ENCODE measurements around the gene C16orf92.
A peak's percentile ranks its signal among the peaks of the same experiment; 100 is the strongest.

C16orf92 gene

GRCh38 chr16:30067584-30067916 lies 44.6 kb downstream of the C16orf92 start:
- Mint-ChIP-seq H3K27ac (peak overlapping the region; percentile 68), H3K4me3 (peak overlapping the region; percentile 100), H3K9me3 (no peaks in the 10 kb centered on the region), H3K27me3 (no peaks in the 10 kb centered on the region), H3K36me3 (peaks cover 12% of the 10 kb centered on the region), H3K4me1 (peaks cover 34% of the 10 kb centered on the region)

GRCh38 chr16:30068333-30068732 lies 45.3 kb downstream of the C16orf92 start:
- Mint-ChIP-seq H3K4me3 (peak overlapping the region; percentile 74), H3K9me3 (no peaks in the 10 kb centered on the region), H3K27me3 (no peaks in the 10 kb centered on the region), H3K27ac (peak overlapping the region; percentile 87), H3K36me3 (peaks cover 12% of the 10 kb centered on the region), H3K4me1 (peaks cover 34% of the 10 kb centered on the region)

GRCh38 chr16:30068750-30069610 lies 46.0 kb downstream of the C16orf92 start:
- no peaks in the 10 kb centered on the region for H3K9me3 Mint-ChIP-seq
- no peaks in the 10 kb centered on the region for H3K27me3 Mint-ChIP-seq
- H3K4me3 Mint-ChIP-seq, result peak overlapping the region; percentile 74
- H3K36me3 Mint-ChIP-seq, result peaks cover 12% of the 10 kb centered on the region
- peaks cover 29% of the 10 kb centered on the region for H3K4me1 Mint-ChIP-seq
- peak overlapping the region; percentile 87 for H3K27ac Mint-ChIP-seq

GRCh38 chr16:30069611-30070462 lies 46.8 kb downstream of the C16orf92 start:
- Mint-ChIP-seq H3K27me3 (no peaks in the 10 kb centered on the region), H3K9me3 (no peaks in the 10 kb centered on the region), H3K4me3 (no peak overlapping the region), H3K36me3 (peaks cover 12% of the 10 kb centered on the region), H3K4me1 (peaks cover 30% of the 10 kb centered on the region), H3K27ac (peak overlapping the region; percentile 23)

GRCh38 chr16:30070490-30070889 lies 47.5 kb downstream of the C16orf92 start:
- H3K4me1 Mint-ChIP-seq, result peaks cover 33% of the 10 kb centered on the region
- peak overlapping the region; percentile 23 for H3K27ac Mint-ChIP-seq
- no peaks in the 10 kb centered on the region for H3K9me3 Mint-ChIP-seq
- H3K27me3 Mint-ChIP-seq, result no peaks in the 10 kb centered on the region
- peaks cover 12% of the 10 kb centered on the region for H3K36me3 Mint-ChIP-seq
- no peak overlapping the region for H3K4me3 Mint-ChIP-seq
